A549 (cell line): ENCODE data around the gene GNAS. TPM values are rescaled to one million over a fixed set of nuclear protein-coding genes. Genes with fewer than 3 reads are reported as not detected.
"Not testable (repeated sequence)": the region's sequence is repeated elsewhere in the genome, so short reads cannot be mapped to it uniquely, and the experiment has no call there.

ENCODE experiments used
- ATAC-seq, 2 experiments: fragments of 200-7000 bp in 1 of 2; fragments of >200 bp in 1 of 2; cut with Nextera tagmentation in 1 of 2; cut with Tn5 transposase in 1 of 2; 3 replicates each; pipeline versions ENCODE4 v1.8.0 to v1.9.1; 2018 to 2020; ENCODE audit warnings: mild to moderate bottlenecking in 1 of 2, moderate library complexity in 1 of 2
- CTCF ChIA-PET: fragments of 300-600 bp; sonication (Branson Sonifier 250); formaldehyde crosslinking; extraction: SDS; loops from one replicate; lab custom pipeline; 2021; ENCODE audit warnings: antibody characterized with exemption, inconsistent platforms; lab: Yijun Ruan, JAX
- POLR2A ChIA-PET: fragments of 350-600 bp; formaldehyde crosslinking; extraction: SDS; loops from one replicate; lab custom pipeline; 2021; ENCODE audit warnings: antibody characterized with exemption, inconsistent platforms; lab: Yijun Ruan, JAX
- DNase-seq, 2 experiments: peaks; one replicate each; pipeline versions ENCODE4 v3.0.0 to v3.0.0-alpha.2; 2011 to 2016; ENCODE audit warnings: low read depth in 1 of 2, low spot score in 1 of 2
- FAIRE-seq: peaks from 2 replicates; lab custom pipeline; 2011; peaks lifted over from hg19 to GRCh38; lab: Jason Lieb, UNC
- H3K27ac ChIP-seq, 2 experiments: fragments of >200 bp; sonication (Bioruptor Twin); formaldehyde crosslinking; 3 replicates each; pipeline ENCODE4 v1.5.1; 2016 to 2017
- H3K4me1 ChIP-seq: fragments of >200 bp; sonication (Bioruptor Twin); formaldehyde crosslinking; 3 replicates; pipeline ENCODE4 v1.6.1; 2016
- H3K4me2 ChIP-seq: fragments of >200 bp; sonication (Bioruptor Twin); formaldehyde crosslinking; 3 replicates; pipeline ENCODE4 v1.6.1; 2016
- H3K4me3 ChIP-seq: fragments of >200 bp; sonication (Bioruptor Twin); formaldehyde crosslinking; 3 replicates; pipeline ENCODE4 v1.5.1; 2016
- H3K9me3 ChIP-seq: fragments of >200 bp; sonication (Bioruptor Twin); formaldehyde crosslinking; 3 replicates; pipeline ENCODE4 v1.6.1; 2016
- BHLHE40 ChIP-seq: IDR thresholded peaks from 2 replicates; pipeline ENCODE4 v1.6.1; 2012; ENCODE audit warnings: low read depth, low read length, inconsistent platforms
- CBX8 ChIP-seq: fragments of 200-600 bp; sonication (generic); IDR thresholded peaks from 2 replicates; pipeline ENCODE4 v1.6.1; 2016
- ESRRA ChIP-seq: fragments of 150-350 bp; IDR thresholded peaks from 2 replicates; pipeline ENCODE4 v1.6.1; 2014; ENCODE audit warnings: mild to moderate bottlenecking, low read length, borderline replicate concordance
- FOSB ChIP-seq: fragments of 250-450 bp; sonication (Bioruptor Pico); IDR thresholded peaks from 2 replicates; pipeline ENCODE4 v1.5.0; 2020; ENCODE audit warnings: mild to moderate bottlenecking, moderate library complexity
- FOXS1 ChIP-seq: fragments of 250-450 bp; sonication (Bioruptor Pico); IDR thresholded peaks from 2 replicates; pipeline ENCODE4 v1.5.0; 2020; ENCODE audit warnings: mild to moderate bottlenecking, moderate library complexity
- JUN ChIP-seq, 2 experiments: fragments of >200 bp; sonication (Bioruptor Twin); formaldehyde crosslinking; IDR thresholded peaks; 2 replicates in 1 of 2; 3 replicates in 1 of 2; pipeline ENCODE4 v1.6.1; 2016 to 2017
- MAFK ChIP-seq: fragments of 450-650 bp; IDR thresholded peaks from 2 replicates; pipeline ENCODE4 v1.6.1; 2014; ENCODE audit not compliant: partially characterized antibody
- NFE2L2 ChIP-seq: fragments of 150-350 bp; conservative IDR thresholded peaks from 2 replicates; pipeline ENCODE4 v1.6.1; 2014; ENCODE audit warnings: low read length
- NR3C1 ChIP-seq: fragments of >200 bp; sonication (Bioruptor Twin); formaldehyde crosslinking; IDR thresholded peaks from 3 replicates; pipeline ENCODE4 v1.6.1; 2017
- POLR2A ChIP-seq: IDR thresholded peaks from 2 replicates; pipeline ENCODE4 v1.6.1; 2012; ENCODE audit warnings: mild to moderate bottlenecking, low read length
- RAD21 ChIP-seq, 2 experiments: fragments of >200 bp in 1 of 2; sonication (Bioruptor Twin) in 1 of 2; formaldehyde crosslinking in 1 of 2; IDR thresholded peaks in 1 of 2; conservative IDR thresholded peaks in 1 of 2; 2 replicates in 1 of 2; 3 replicates in 1 of 2; pipeline ENCODE4 v1.6.1; 2012 to 2018; ENCODE audit warnings: inconsistent platforms in 1 of 2
- SMC3 ChIP-seq: fragments of >200 bp; sonication (Bioruptor Twin); formaldehyde crosslinking; IDR thresholded peaks from 3 replicates; pipeline ENCODE4 v1.6.1; 2018; ENCODE audit warnings: inconsistent platforms
- TP53 ChIP-seq: fragments of 250-450 bp; sonication (Bioruptor Pico); IDR thresholded peaks from 2 replicates; pipeline ENCODE4 v1.5.0; 2021; ENCODE audit warnings: mild to moderate bottlenecking, moderate library complexity
- USF2 ChIP-seq: fragments of 450-650 bp; IDR thresholded peaks from 2 replicates; pipeline ENCODE4 v1.6.1; 2014; ENCODE audit warnings: antibody characterized with exemption
- ZFP36 ChIP-seq: fragments of 450-650 bp; IDR thresholded peaks from 2 replicates; pipeline ENCODE4 v1.6.1; 2014; ENCODE audit warnings: borderline replicate concordance; ENCODE audit not compliant: partially characterized antibody
- ZNF302 ChIP-seq: fragments of 250-450 bp; sonication (Bioruptor Pico); IDR thresholded peaks from 2 replicates; pipeline ENCODE4 v1.9.0; 2021; ENCODE audit warnings: inconsistent platforms, mild to moderate bottlenecking, moderate library complexity
- WGBS: methylation state at CpG from one replicate; pipeline ENCODE4 v1.1.6; 2017; ENCODE audit errors: missing lambda C conversion rate; 5-methylcytosine and 5-hydroxymethylcytosine counted together
- polyA plus RNA-seq, 4 experiments: library from polyadenylated mRNA; depleted of rRNA in 3 of 4; stranded (reverse); fragments of >200 nt; fragmentation: RNase III in 1 of 4; extraction: RNeasy Plus Mini Kit Qiagen cat#74134 plus additional on column Dnase treatment in 1 of 4; gene quantifications; 2 replicates in 3 of 4; 3 replicates in 1 of 4; pipeline ENCODE4 v1.2.3, GENCODE V29; 2011 to 2017

GNAS gene
- polyA plus RNA-seq, 2 of the 4 experiments (the other 2 are of a cell fraction) = 534 to 600 TPM

- CTCF ChIA-PET = no interaction called here
These were observed 27.1 kb upstream of the GNAS start for GRCh38 chr20:58825450-58825849.

GRCh38 chr20:58826271-58826670 lies 26.2 kb upstream of the GNAS start:
- Histone ChIP-seq H3K4me2 (no peak overlapping the region), H3K4me3 (no peak overlapping the region), H3K4me1 (no peaks in the 10 kb centered on the region)
- CTCF ChIA-PET = no interaction called here
- 30% methylated on average over 5 of the region's 5 CpGs for WGBS
- POLR2A ChIA-PET = no interaction called here
- TF ChIP-seq POLR2A (no peak), USF2 (no peak)
- TF ChIP-seq, all 56 proteins: peak for 0
- Histone ChIP-seq H3K9me3 (0 out of 3 replicates have a peak, but pooled peaks cover 3% of the 10 kb centered on the region), H3K27ac (no peak overlapping the region)
- ATAC-seq (no peak), FAIRE-seq (no peak), DNase-seq (no peak)

More at GRCh38 chr20:58825450-58825849, 27.1 kb upstream of the GNAS start:
- no peaks in the 10 kb centered on the region for H3K9me3 ChIP-seq
- no peaks in the 10 kb centered on the region for H3K4me1 ChIP-seq
- no peak overlapping the region for H3K4me2 ChIP-seq
- H3K27ac ChIP-seq = no peak overlapping the region
- POLR2A ChIA-PET = no interaction called here
- 48% methylated on average over 6 of the region's 6 CpGs for WGBS
- TF ChIP-seq BHLHE40 (no peak), FOXS1 (CRISPR knock-in tag) (no peak), MAFK (peak; percentile 39), NFE2L2 (no peak), POLR2A (no peak), TP53 (no peak), ZNF302 (CRISPR knock-in tag) (no peak), NR3C1 (no peak)
- TF ChIP-seq, all 56 proteins: peak for 1
- H3K4me3 ChIP-seq = no peak overlapping the region
- no peak for FAIRE-seq
- ATAC-seq = no peak
- DNase-seq = no peak

- 32% methylated on average over 2 of the region's 2 CpGs for WGBS
- no peak overlapping the region for H3K4me3 ChIP-seq
- ATAC-seq (no peak), FAIRE-seq (no peak), DNase-seq (no peak)
- no peak overlapping the region for H3K4me2 ChIP-seq
- ChIA-PET CTCF (interaction anchor here (1.3 to 2.0 kb wide), 3 partner anchors 11 to 177 kb away, joined by 3 to 13 read pairs (median 4); partner anchors contain the start of gene STX16), POLR2A (no interaction called here)
- H3K9me3 ChIP-seq = 0 out of 3 replicates have a peak, but pooled peaks cover 3% of the 10 kb centered on the region
- no peak overlapping the region for H3K27ac ChIP-seq
- H3K4me1 ChIP-seq = no peaks in the 10 kb centered on the region
- TF ChIP-seq ZFP36 = no peak
- no peak for TF ChIP-seq SMC3
- TF ChIP-seq CBX8 = no peak
These were observed 24.4 kb upstream of the GNAS start for GRCh38 chr20:58828136-58828535.

- H3K4me1 ChIP-seq, POLR2A ChIA-PET, FAIRE-seq, H3K4me3 ChIP-seq, H3K27ac ChIP-seq, H3K9me3 ChIP-seq, ATAC-seq, DNase-seq, H3K4me2 ChIP-seq: not testable (repeated sequence)
- CTCF ChIA-PET = interaction anchor here (1.3 to 2.0 kb wide), 3 partner anchors 11 to 178 kb away, joined by 3 to 13 read pairs (median 4); partner anchors contain the start of gene STX16
- WGBS = no CpG with 5 or more reads among the region's 5 CpGs
These were observed 23.7 kb upstream of the GNAS start for GRCh38 chr20:58828804-58829203.

- 26% methylated on average over 6 of the region's 6 CpGs for WGBS
- ATAC-seq (no peak), FAIRE-seq (no peak), DNase-seq (no peak)
- POLR2A ChIA-PET = no interaction called here
- Histone ChIP-seq H3K27ac (no peak overlapping the region), H3K4me3 (no peak overlapping the region), H3K9me3 (0 out of 3 replicates have a peak, but pooled peaks cover 3% of the 10 kb centered on the region), H3K4me2 (no peak overlapping the region), H3K4me1 (no peaks in the 10 kb centered on the region)
- no peak for TF ChIP-seq NFE2L2
- no peak for TF ChIP-seq JUN (IDR thresholded peaks at IDR 0.05)
- TF ChIP-seq FOXS1 (CRISPR knock-in tag) = no peak
- no peak for TF ChIP-seq ESRRA
- no peak for TF ChIP-seq FOSB (CRISPR knock-in tag)
- no peak for TF ChIP-seq RAD21 (conservative IDR thresholded peaks at IDR 0.05 in 1 of 2, IDR thresholded peaks at IDR 0.05 in 1 of 2)
- CTCF ChIA-PET = interaction anchor here (1.4 to 2.0 kb wide), 2 partner anchors 10 to 15 kb away, joined by 3 to 13 read pairs; no protein-coding TSS in a partner anchor
These were observed 23.0 kb upstream of the GNAS start for GRCh38 chr20:58829531-58829941.
